Measurements from ENCODE around the gene HOXC10.

HOXC10 gene

DNA sequence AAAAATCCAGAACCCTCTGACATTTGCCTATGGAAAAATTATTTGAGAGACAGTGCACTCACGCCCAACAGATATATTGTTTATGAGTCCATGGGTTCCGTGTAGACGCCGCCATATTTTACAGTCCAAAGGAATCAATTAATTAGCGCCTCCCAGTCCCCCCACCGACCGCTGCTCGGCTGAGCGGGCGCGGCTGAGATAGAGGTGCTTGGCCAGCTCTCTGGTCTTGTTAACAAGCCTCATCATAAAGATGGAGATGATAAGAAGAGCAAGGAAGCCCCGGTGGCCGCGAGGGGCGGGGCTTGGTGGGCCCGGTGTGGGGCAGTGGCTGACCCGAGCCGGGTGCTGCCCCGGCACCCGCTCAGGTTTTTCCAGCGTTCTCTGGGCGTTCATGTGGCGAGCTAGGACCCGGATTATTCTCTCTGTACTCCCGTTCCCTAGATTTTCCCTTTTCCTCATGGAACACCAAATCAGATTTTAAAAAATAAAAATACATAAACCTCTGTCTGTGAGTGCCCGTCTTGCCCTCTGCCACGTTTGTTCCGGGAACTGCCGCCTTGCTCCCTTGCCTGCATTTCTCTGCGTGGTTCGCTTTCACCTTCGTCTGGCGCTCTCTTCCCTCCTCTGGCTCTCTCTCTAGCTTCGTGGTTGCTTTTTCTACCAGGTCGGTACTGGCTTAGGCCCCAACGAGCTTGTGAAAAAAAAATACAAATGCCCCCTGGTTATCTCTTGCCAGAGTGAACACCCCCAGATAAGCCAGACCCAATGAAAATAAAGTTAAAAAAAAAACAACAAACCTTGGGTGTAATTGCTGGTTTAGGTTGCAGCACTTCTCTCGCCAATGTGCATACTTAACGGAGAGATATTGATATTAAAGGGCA is 21.3 kb upstream of the HOXC10 start:
- DNase-seq: no peak

DNA sequence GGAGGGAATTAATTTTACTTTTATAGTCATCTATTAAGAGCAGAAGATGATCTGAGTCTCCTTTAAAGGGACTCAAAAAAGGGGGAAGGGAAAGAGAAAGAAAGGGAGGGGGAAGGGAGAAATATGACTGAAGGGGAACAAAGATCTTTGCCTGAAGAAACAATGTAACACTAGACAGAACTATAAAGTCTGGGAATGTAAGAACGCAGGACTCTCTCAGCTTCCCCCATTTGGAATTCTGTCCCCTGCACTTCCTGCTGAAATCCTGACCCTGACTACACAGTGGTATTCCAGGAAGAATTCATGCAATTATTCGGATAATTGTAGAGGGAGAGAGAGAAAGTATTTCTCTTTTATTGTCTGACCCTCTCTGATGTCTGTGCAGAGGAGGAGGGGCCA is 20.6 kb upstream of the HOXC10 start:
- no peak for DNase-seq

GRCh38 chr12:53965281-53966084 is 19.5 kb upstream of the HOXC10 start:
- no peak for DNase-seq

GRCh38 chr12:53966085-53966384 is 18.9 kb upstream of the HOXC10 start:
- DNase-seq: no peak

- no peak for DNase-seq
These were observed 18.4 kb upstream of the HOXC10 start for GRCh38 chr12:53966385-53967133.

GRCh38 chr12:53967421-53967925 is 17.5 kb upstream of the HOXC10 start:
- DNase-seq: no peak

- no peak for DNase-seq
These were observed 16.5 kb upstream of the HOXC10 start for GRCh38 chr12:53968214-53969127.

DNA sequence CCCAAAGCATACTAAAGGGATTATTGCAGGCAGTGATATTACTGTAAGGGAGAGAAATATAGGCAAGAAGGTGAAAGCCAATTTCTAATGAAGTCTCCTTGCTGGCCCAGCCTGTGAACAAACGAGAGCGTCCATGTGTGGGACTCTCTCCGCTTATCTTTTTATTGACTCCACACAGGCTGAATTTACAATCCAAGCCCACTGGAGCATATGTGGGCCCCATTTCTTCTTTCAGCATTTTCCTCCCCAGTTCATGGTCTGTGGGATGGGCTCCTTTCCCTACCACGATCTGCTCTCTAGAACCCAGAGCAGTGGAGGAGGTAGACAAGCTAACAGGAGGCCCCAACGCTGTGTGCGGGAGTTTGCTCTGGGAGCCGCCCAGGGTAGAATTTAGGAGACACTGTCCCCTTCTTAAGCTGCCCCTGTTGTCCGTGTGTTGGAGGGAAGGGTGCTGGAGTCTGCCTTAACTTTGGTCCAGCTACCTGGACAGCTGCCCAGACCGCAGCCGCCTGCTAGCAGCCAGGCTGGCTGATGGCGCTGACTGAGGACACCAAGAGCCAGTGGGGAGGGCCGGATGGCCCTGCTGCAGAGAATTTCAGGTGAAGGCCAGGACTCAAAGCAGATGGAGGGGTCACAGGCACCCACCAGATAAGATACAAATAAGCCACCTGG is 15.2 kb upstream of the HOXC10 start:
- DNase-seq: no peak

- no peak for DNase-seq
These were observed 14.5 kb upstream of the HOXC10 start for GRCh38 chr12:53970451-53970850.

DNA sequence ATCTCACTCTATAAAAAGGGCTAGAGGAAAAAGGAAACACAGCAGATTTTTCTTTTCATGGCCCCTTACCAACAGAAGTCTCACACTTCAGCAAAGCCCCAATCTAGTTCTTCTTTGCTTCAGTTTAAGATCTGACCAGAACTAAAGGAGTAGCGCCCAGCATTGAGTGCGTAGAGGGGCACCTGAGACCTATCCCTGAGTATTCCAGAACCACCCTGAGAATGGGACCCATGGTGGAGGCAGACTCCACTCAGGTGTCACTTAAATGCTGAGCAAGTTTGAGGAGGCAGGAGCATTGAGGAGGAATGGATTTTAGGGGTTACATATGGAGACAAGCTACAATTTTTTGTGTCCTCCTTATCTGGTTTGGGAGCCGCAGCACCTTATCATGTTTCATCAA is 13.8 kb upstream of the HOXC10 start:
- no peak for DNase-seq

DNA sequence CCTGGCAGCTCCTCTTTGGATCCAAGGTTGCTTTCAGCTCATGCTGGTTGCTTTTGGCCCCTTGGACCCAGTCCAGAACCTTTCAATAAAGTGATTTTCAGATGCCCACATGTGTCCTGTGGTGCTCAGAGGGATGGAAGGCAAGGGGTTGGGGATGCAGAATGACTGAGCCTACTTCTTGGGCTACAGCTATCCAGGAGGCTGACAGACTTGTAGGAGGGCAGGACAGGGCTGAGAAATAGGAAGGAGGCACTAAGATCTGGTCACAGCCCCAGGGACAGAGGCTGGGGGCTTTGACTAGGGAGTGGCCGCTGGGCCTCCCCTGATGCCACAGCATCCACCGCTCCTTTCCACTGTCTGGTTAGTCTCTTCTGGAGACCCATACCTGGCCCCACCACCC is 13.3 kb upstream of the HOXC10 start:
- DNase-seq: no peak

- no peak for DNase-seq
These were observed 12.7 kb upstream of the HOXC10 start for GRCh38 chr12:53972152-53972702.

DNA sequence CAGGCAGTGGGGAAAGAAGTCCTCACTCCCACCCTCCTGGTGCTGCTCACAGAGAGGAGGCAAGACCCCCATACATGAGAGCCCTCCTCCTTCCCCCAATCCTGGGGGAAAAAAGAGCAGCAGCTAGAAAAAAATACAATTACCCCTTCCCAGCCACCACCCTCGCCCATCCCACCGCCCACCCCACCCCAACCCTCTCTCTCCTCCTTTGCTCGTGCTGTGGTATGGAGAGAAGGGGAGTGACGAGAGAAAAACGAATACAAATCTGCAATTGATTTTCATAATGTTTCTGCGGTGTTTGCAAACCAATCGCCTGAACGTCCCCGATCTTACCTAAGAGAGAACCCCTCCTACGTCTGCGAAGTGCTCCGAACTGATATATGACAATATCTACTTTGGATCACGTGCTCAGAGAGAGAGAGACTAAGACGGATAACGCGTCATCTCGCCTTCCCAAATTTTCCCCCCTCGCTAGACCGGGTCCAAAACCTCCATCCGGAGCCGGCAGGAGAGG is 12.2 kb upstream of the HOXC10 start, which contains the start of gene HOXC11:
Gene HOXC11, plus strand, starts transcription at position 405 of the 514 bp plus-strand sequence. CDS start 116 bp downstream, outside the sequence.
- DNase-seq: no peak

- no peak for DNase-seq
These were observed 11.5 kb upstream of the HOXC10 start for GRCh38 chr12:53973236-53974042.

DNA sequence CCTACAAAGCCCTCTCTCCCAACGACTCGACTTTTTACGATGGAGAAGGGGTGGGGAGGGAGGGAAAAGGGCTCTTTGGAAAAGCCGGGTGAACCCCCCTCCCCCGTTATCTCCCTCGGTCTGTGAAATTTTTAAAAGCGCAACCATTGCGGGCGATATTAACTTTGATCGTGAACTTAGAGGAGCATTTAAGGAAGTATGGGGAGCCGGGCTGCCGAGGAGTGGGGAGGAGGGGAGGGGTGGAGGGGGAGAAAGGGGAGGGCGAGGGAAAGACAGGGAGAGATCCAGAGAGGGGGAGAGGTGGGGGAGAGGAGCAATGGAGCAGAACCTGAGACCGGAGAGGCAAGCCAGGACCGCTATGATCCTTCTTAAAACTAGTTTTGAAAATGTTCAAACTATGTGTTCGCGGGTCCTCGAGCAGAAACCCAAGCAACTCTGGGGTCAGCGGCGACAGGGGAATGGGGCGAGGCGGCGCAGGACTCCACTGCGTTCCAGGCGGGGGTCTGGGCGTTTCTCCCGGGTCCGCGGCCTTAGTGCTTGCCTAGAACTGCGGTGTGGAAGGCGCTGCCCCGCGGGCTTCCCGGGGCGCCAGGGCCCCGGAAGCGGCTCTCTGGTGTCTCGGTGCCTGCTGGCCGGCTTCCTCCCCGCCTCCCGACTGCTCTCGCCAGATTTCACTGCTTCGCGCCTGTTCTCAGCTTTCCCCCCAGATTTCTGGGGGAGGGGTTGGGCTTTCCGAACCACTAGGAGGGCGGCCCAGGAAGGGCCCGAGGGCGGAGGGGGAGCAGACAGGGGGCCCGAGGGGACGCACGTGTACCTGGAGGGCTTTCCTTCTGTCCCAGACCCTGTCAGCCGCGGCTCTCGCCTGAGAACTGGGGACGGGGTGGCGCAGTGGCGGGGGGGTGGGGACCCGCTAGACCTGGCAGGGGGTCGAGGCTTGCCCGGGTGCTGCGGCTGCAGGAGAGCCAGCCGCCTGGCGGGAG is 10.6 kb upstream of the HOXC10 start, which contains the start of gene HOTAIR:
Gene HOTAIR, minus strand, starts transcription at position 871 of the 980 bp plus-strand sequence.
- no peak for DNase-seq

DNA sequence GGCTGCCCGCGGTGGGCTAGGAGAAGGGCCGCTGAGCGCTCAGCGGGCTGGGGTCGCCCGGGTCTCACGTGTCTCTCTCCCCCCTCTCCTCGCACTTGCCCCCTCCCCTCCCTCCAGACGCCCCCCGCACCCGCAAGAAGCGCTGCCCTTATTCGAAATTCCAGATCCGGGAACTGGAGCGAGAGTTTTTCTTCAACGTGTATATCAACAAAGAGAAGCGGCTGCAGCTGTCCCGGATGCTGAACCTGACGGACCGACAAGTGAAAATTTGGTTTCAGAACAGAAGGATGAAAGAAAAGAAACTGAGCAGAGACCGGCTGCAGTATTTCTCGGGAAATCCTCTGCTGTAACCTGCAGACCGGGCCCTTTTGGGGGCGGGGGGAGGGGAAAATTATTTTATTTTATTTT is 9.9 kb upstream of the HOXC10 start:
- DNase-seq: no peak
